ENCODE data around the gene CDKN2B-AS1.

CDKN2B-AS1 gene

DNA sequence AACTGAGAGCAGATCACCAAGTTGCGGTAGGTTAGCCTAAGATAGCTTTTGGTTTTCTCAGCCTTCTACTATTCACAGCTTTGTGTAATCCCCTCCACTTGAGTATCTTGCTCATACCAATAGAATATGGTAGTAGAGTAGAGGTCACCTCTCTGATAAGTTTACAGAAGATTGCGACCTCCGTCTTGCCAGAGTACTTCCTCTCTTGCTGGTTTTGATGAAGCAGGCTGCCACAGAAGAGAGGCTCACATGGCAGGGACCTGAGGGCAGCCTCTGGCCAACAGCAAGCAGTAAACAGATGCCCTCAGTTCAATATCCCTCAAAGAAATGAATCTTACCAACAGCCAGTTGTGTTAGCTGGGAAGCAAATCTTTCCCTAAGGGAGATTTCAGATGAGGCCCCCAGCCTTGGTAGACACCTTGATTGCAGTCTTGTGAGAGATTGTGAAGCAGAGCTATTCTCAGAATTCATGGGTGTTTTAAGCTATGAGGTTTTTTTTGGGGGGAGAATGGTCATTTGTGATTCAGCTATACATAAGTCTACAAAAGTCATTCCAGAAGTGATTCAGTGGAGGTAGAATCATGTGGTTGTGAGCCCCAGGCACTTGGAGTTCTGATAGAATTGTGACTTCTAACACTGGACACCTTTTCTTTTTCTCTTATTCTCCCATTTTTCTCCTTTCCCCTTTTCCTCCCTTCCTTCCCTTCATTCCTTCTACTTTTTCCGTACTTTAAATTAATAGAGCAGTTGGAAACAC lies 37.2 kb downstream of the CDKN2B-AS1 start:
- Histone ChIP-seq H3K9me3 (ENCODE audit: insufficient read depth, low read length) (no peaks in the 10 kb centered on the region), H3K4me1 (ENCODE audit: low read length) (no peaks in the 10 kb centered on the region), H3K36me3 (replicated peaks; ENCODE audit: low read depth, low read length) (no peaks in the 10 kb centered on the region), H3K27me3 (ENCODE audit: low read depth, low read length) (no peaks in the 10 kb centered on the region), H3K4me2 (ENCODE audit: low read length) (no peak overlapping the region), H3K9ac (ENCODE audit: low read length) (no peak overlapping the region), H2AFZ (ENCODE audit: low read depth, low read length) (no peak overlapping the region), H3K27ac (ENCODE audit: low read length) (no peak overlapping the region), H4K20me1 (ENCODE audit: insufficient read depth, low read length) (no peaks in the 10 kb centered on the region), H3K4me3 (ENCODE audit: low read length) (no peak overlapping the region), H3K79me2 (ENCODE audit: low read length) (no peaks in the 10 kb centered on the region)
- TF ChIP-seq, protein P1, sequence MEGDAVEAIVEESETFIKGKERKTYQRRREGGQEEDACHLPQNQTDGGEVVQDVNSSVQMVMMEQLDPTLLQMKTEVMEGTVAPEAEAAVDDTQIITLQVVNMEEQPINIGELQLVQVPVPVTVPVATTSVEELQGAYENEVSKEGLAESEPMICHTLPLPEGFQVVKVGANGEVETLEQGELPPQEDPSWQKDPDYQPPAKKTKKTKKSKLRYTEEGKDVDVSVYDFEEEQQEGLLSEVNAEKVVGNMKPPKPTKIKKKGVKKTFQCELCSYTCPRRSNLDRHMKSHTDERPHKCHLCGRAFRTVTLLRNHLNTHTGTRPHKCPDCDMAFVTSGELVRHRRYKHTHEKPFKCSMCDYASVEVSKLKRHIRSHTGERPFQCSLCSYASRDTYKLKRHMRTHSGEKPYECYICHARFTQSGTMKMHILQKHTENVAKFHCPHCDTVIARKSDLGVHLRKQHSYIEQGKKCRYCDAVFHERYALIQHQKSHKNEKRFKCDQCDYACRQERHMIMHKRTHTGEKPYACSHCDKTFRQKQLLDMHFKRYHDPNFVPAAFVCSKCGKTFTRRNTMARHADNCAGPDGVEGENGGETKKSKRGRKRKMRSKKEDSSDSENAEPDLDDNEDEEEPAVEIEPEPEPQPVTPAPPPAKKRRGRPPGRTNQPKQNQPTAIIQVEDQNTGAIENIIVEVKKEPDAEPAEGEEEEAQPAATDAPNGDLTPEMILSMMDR (IDR thresholded peaks at IDR 0.05; ENCODE audit: low read depth, low read length) = no peak
- no peak for TF ChIP-seq EZH2phosphoT487 (IDR thresholded peaks at IDR 0.05; ENCODE audit: low read depth)

DNA sequence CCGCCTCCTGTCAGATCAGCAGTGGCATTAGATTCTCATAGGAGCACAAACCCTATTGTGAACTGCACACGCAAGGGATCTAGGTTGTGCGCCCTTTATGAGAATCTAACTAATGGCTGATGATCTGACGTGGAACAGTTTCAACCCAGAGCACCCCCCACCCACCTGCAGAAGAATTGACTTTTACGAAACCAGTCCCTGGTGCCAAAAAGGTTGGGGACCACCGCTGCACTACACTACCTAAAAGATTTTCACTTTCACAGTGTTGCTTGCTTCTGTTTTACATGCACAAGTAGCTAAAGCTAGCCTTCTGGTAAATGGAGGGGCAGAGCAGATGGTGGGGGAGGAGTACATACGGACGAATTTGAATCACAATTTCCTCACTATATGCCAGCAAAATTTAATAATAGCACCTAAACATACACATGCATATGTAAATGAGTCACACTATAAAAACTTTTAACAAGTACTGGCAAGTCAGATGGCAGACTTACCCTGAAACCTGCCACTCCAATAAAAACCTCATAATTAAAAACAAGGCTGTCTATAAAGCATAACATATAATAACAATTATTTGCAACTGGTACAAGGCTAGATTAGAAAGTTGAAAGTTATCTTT lies 38.5 kb downstream of the CDKN2B-AS1 start:
- H3K36me3 ChIP-seq (replicated peaks; ENCODE audit: low read depth, low read length) = no peaks in the 10 kb centered on the region
- TF ChIP-seq, protein P1 (IDR thresholded peaks at IDR 0.05; ENCODE audit: low read depth, low read length) = no peak
- no peak for TF ChIP-seq EZH2phosphoT487 (IDR thresholded peaks at IDR 0.05; ENCODE audit: low read depth)
- H3K27ac ChIP-seq (ENCODE audit: low read length) = no peak overlapping the region
- H3K4me1 ChIP-seq (ENCODE audit: low read length) = no peaks in the 10 kb centered on the region
- no peaks in the 10 kb centered on the region for H3K79me2 ChIP-seq (ENCODE audit: low read length)
- no peak overlapping the region for H3K4me2 ChIP-seq (ENCODE audit: low read length)
- H3K27me3 ChIP-seq (ENCODE audit: low read depth, low read length) = no peaks in the 10 kb centered on the region
- H3K9me3 ChIP-seq (ENCODE audit: insufficient read depth, low read length) = no peaks in the 10 kb centered on the region
- no peak overlapping the region for H2AFZ ChIP-seq (ENCODE audit: low read depth, low read length)
- no peak overlapping the region for H3K4me3 ChIP-seq (ENCODE audit: low read length)
- no peaks in the 10 kb centered on the region for H4K20me1 ChIP-seq (ENCODE audit: insufficient read depth, low read length)
- no peak overlapping the region for H3K9ac ChIP-seq (ENCODE audit: low read length)

DNA sequence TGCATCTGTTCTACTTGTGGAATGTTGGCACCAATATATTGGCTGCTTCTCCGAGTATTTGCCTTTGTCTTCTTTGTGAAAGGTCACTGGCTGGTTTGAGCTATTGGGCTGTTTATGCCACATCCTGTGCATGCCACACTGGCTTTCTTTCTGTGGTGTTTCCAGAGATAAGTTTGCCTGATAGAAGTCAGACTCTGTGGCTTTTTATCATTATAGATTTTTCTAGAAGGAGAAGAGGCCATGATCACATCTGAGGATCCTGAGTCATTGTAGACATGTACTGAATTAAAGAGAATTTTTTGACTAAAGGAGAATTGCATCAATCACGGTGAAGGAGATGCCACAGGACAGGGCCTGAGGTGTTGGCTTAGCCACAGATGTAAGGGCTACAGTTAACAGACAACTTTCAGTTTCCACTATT lies 41.0 kb downstream of the CDKN2B-AS1 start:
- no peak for TF ChIP-seq EZH2phosphoT487 (IDR thresholded peaks at IDR 0.05; ENCODE audit: low read depth)
- TF ChIP-seq, protein P1 (IDR thresholded peaks at IDR 0.05; ENCODE audit: low read depth, low read length) = no peak
- no peaks in the 10 kb centered on the region for H3K4me1 ChIP-seq (ENCODE audit: low read length)
- H4K20me1 ChIP-seq (ENCODE audit: insufficient read depth, low read length) = no peaks in the 10 kb centered on the region
- H2AFZ ChIP-seq (ENCODE audit: low read depth, low read length) = no peak overlapping the region
- no peak overlapping the region for H3K4me3 ChIP-seq (ENCODE audit: low read length)
- H3K9me3 ChIP-seq (ENCODE audit: insufficient read depth, low read length) = no peaks in the 10 kb centered on the region
- H3K9ac ChIP-seq (ENCODE audit: low read length) = no peak overlapping the region
- H3K27ac ChIP-seq (ENCODE audit: low read length) = no peak overlapping the region
- no peaks in the 10 kb centered on the region for H3K79me2 ChIP-seq (ENCODE audit: low read length)
- no peaks in the 10 kb centered on the region for H3K36me3 ChIP-seq (replicated peaks; ENCODE audit: low read depth, low read length)
- no peak overlapping the region for H3K4me2 ChIP-seq (ENCODE audit: low read length)
- H3K27me3 ChIP-seq (ENCODE audit: low read depth, low read length) = no peaks in the 10 kb centered on the region

DNA sequence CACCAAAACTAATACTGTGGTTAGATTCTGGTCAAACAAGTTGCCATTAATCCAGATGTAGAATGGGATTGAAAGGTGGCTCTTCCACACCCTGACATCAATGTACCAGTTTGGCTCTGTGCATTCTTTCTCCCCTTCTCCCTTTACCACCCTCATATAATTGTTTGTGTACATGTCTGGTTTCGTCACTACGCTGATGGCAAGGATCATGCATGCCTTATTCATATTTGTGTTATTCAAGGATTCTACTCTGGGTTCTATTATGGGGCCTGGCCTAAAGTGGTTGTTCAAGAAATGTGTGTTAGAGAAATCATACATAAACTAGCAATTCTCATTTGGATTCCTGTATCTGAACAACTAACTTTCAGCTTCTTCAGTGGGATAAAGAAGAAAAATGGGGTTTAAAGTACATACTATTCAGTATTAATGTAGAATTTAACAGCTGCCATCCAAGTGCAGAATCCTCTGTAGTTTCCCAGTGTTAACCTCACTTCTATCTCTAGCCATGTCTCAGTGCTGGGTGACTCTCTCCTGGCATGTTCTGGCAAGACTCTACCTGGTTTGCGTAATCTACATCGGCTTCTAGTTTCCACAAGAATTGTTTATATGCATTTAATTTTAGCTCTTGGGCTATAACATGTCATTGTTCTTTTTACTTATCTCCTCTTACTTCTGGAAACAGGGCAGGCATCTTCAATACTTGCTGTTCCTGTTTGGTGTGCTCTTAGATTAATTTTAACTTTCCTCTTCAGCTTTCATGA lies 42.5 kb downstream of the CDKN2B-AS1 start:
- TF ChIP-seq, protein P1 (IDR thresholded peaks at IDR 0.05; ENCODE audit: low read depth, low read length) = no peak
- no peak for TF ChIP-seq EZH2phosphoT487 (IDR thresholded peaks at IDR 0.05; ENCODE audit: low read depth)

More for the DNA sequence above, 42.5 kb downstream of the CDKN2B-AS1 start:
- H3K27ac ChIP-seq (ENCODE audit: low read length) = no peak overlapping the region
- no peaks in the 10 kb centered on the region for H3K27me3 ChIP-seq (ENCODE audit: low read depth, low read length)
- H3K79me2 ChIP-seq (ENCODE audit: low read length) = no peaks in the 10 kb centered on the region
- no peak overlapping the region for H3K4me2 ChIP-seq (ENCODE audit: low read length)
- no peaks in the 10 kb centered on the region for H3K4me1 ChIP-seq (ENCODE audit: low read length)
- H3K4me3 ChIP-seq (ENCODE audit: low read length) = no peak overlapping the region
- no peak overlapping the region for H2AFZ ChIP-seq (ENCODE audit: low read depth, low read length)
- H3K9ac ChIP-seq (ENCODE audit: low read length) = no peak overlapping the region
- no peaks in the 10 kb centered on the region for H3K36me3 ChIP-seq (replicated peaks; ENCODE audit: low read depth, low read length)
- H3K9me3 ChIP-seq (ENCODE audit: insufficient read depth, low read length) = no peaks in the 10 kb centered on the region
- H4K20me1 ChIP-seq (ENCODE audit: insufficient read depth, low read length) = no peaks in the 10 kb centered on the region
